Stimulated activated CD8-positive, alpha-beta memory T cell treated with anti-CD3 and anti-CD28 coated beads, Interleukin-15, amount 100 ng/mL, for 4 hours (primary cell): ENCODE data around the gene HOXC5.

Experiments used
- DNase-seq, 2 donors: peaks; one replicate each; pipeline ENCODE4 v3.0.0-alpha.2; 2020; ENCODE audit warnings: low read depth in 2 of 2

The HOXC5 gene

GRCh38 chr12:54019091-54019811, 13.6 kb upstream of the HOXC5 start:
- no peak for DNase-seq

DNA sequence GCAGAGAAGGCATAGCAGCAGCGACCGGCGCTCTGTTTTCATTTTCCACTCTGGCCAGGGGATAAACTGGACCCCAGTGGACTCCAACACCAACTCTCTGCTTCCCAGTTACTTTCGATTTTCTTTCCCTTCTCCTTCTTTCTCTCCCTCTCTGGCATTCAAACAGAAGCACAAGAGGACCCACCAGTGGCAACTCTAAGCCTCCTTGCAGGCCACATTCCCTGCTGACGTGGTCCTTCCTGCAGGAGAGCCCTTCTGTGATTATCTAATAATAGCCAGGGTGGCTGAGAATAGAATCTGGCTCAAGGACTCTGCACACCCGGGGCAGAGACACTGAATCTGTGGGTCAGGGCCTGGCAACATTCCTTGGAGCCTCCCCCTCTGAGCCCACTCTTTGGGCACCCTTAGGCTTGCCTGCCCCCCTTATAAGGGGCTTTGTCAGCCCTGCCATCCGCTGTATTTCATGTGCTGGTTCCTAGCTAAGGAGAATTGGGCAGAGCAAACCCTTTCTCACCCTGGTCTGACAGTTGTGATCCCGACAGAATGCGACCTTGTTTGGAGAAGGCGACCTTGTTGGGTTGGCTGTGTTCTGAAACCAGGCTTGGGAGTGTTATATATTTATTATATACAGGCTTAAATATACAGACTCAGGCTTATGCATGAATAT, 12.8 kb upstream of the HOXC5 start:
- no peak for DNase-seq

DNA sequence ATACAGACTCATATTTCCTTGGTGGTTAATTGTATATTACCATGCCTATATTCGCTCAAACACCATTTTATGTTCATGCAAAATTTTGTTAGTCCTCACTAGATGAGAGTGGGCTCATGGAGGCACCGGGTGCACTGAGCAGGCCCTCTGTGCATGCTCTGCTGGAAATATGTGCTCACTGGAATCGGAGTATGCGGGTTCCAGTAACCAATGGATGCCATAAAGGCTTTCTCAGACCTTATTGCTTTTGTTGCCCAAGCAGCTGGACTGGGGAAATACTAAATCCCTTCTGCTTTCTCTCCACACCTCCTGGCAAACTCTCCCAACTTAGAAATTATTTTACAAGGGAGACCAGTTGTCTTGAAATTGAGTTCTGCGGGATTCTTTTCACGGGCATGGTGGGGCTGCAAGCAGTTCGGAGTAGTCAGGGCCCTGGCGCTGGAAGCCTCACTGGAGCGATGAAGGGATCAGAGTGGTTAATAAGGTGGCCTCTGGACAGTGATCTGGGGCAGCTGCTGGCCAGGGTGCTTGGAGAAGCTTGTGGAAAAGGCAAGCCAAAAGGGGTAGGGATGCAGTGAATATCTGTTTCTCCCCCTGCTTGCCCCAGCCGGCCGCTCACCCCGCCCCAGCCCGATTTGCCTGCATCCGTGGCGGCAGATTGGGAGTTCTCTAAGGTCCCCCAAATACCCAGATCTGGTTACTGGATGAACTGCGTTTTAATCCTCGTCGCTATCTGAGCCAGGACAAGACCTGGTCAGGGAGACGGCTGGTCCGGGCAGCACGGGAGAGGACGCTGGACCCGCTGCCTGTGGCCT, 12.1 kb upstream of the HOXC5 start:
- DNase-seq = no peak

DNA sequence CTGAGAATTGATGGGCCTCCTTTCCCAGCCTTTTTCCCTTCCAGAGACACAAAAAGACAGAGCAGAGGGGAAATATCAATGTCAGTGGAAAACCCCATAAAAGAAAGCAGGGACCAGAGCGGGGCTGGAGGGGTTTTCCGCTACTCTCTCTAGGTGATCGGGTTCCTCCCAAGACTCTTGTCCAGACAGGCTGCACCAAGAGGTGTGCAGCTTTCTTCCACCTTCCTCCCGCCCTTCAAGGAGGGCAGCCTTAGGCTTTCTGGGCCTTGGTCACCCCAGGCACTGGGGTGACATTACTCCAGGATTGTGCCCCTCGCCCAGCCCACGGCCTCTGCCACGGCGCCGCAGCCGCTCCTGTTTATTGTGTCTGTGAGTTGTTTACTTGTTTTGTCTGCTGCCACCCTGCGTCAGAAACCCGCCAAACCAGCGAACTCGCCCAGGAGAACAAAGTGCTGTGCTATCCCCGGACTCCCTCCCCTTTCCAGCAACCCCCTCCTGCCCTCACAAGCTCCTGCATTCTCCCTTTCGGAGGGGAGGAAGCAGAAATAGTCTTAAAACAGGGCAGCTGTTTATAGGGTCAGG, 11.3 kb upstream of the HOXC5 start:
- DNase-seq = no peak

- DNase-seq = no peak
Observed at GRCh38 chr12:54022960-54023884, 9.6 kb upstream of the HOXC5 start.

GRCh38 chr12:54024127-54024526, 8.7 kb upstream of the HOXC5 start:
- no peak for DNase-seq

DNA sequence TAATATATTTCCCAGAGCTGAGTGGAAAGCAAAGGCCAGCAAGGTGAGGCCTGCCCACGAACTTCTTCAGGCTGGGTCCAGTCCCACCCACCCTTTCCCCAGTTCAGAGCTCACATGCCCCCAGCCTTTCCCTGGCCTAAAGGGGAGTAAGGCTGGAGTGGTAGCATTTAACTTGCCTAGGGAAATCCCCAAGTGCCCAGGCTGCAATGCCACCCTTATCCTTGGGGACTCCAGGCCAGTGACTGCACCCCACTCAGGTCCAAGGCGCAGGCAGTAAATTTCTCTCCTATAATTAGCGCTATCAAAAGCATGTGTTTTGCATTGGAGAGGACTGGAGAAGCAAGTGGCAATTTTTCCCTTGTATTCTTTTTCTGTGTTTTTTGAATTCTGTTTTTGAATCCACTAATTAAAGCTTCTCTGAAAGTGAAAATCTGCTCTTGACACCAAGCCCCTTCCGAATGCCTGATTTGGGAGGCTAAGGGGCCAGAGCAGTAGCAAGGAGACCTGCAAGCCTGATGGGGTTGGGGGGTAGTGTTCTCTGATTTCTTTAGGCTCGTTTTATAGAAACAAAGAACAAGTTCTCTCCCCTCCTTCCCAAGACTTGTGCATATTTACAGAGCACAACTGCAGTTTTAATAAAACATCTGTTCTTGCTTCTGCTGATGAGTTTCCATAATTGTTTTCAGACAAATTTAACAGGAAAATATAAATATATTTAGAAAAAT, 8.1 kb upstream of the HOXC5 start:
- no peak for DNase-seq

GRCh38 chr12:54025499-54026405, 7.1 kb upstream of the HOXC5 start:
- no peak for DNase-seq

DNA sequence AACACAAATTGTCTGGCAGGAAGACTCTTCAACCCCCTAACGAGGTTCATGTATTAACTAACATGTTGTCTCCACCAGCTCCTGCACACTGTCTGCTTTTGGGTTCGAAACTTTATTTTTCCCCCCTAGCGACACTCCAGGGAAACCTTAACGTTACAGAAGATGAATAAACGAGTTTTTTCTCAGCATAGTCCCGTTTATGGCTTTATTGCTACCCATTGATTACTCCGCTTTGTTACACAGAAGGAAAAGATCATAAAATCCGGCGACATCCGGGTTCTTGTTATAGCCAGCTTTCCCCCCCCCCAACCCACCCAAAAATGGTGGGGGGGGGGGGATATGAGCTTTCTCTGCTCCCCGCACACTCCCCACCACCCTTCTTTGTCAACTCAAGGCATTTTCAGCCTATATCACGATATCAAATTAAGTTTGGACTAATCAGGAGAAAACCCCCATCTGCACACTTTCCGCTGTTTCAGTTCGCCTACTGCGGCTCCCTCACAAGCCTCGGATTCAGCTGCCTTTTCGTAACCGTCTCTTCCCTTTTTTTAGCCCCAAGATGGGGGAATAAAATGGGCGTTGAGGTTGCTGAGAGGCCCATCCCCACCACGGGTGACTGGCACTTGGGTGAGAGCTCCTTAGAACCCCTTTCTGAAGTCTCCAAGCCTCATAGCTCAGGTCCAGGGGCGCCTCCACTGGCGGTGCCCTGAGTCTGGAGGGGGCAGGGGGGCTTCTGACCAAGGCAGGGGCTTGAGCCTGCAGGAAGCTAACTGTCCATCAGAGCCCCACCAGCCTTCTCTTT, 6.0 kb upstream of the HOXC5 start:
- no peak for DNase-seq

DNA sequence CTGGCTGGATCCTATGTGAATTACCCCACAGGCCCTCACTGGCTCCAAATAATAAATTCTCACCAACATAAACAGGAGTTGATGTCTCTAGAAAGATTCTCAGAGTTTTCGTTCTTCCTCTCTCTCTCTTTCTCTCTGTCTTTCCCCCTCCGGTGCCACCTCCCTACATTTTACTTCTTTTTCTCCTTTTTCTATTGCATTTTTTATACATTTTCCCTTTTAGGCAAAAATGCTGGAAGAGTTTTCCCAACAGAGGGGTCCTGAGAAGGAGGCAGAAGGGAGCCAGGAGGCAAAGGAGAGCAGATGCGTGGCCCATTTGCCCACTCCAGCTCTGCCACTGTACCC, 5.4 kb upstream of the HOXC5 start:
- no peak for DNase-seq

DNA sequence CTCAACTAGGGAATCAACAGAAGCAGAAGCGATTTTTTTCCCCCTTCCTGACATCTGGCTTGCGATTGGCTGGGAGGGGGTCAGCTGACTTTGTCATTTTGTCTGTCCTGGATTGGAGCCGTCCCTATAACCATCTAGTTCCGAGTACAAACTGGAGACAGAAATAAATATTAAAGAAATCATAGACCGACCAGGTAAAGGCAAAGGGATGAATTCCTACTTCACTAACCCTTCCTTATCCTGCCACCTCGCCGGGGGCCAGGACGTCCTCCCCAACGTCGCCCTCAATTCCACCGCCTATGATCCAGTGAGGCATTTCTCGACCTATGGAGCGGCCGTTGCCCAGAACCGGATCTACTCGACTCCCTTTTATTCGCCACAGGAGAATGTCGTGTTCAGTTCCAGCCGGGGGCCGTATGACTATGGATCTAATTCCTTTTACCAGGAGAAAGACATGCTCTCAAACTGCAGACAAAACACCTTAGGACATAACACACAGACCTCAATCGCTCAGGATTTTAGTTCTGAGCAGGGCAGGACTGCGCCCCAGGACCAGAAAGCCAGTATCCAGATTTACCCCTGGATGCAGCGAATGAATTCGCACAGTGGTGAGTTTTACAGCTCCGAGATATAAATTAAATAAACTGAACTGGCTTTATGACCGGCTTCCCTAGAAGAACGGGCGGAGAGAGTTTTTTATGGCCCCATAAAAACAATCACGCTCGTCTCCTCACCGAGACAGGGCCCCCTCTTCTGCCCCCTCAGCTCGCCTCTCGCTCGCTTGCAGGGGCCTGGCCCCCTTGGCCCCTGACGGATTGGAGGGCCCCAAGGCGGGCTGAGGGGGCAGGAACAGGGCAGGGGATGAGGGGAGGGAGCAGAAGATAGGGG, 4.3 kb upstream of the HOXC5 start, which contains the start of gene HOXC6:
HOXC6 (plus strand) TSS at position 127 of the 888 bp plus-strand sequence; CDS start at position 209, 82 bp downstream.
- DNase-seq = no peak

DNA sequence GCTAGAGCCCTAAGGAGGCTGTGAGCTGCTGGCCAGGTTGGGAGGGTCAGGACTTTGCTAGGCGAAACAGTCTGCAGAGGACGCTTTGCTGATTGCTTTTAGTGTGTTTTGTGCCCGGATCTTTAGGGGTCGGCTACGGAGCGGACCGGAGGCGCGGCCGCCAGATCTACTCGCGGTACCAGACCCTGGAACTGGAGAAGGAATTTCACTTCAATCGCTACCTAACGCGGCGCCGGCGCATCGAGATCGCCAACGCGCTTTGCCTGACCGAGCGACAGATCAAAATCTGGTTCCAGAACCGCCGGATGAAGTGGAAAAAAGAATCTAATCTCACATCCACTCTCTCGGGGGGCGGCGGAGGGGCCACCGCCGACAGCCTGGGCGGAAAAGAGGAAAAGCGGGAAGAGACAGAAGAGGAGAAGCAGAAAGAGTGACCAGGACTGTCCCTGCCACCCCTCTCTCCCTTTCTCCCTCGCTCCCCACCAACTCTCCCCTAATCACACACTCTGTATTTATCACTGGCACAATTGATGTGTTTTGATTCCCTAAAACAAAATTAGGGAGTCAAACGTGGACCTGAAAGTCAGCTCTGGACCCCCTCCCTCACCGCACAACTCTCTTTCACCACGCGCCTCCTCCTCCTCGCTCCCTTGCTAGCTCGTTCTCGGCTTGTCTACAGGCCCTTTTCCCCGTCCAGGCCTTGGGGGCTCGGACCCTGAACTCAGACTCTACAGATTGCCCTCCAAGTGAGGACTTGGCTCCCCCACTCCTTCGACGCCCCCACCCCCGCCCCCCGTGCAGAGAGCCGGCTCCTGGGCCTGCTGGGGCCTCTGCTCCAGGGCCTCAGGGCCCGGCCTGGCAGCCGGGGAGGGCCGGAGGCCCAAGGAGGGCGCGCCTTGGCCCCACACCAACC, 3.1 kb upstream of the HOXC5 start:
- no peak for DNase-seq

DNA sequence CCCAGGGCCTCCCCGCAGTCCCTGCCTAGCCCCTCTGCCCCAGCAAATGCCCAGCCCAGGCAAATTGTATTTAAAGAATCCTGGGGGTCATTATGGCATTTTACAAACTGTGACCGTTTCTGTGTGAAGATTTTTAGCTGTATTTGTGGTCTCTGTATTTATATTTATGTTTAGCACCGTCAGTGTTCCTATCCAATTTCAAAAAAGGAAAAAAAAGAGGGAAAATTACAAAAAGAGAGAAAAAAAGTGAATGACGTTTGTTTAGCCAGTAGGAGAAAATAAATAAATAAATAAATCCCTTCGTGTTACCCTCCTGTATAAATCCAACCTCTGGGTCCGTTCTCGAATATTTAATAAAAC, 2.4 kb upstream of the HOXC5 start:
- no peak for DNase-seq

DNA sequence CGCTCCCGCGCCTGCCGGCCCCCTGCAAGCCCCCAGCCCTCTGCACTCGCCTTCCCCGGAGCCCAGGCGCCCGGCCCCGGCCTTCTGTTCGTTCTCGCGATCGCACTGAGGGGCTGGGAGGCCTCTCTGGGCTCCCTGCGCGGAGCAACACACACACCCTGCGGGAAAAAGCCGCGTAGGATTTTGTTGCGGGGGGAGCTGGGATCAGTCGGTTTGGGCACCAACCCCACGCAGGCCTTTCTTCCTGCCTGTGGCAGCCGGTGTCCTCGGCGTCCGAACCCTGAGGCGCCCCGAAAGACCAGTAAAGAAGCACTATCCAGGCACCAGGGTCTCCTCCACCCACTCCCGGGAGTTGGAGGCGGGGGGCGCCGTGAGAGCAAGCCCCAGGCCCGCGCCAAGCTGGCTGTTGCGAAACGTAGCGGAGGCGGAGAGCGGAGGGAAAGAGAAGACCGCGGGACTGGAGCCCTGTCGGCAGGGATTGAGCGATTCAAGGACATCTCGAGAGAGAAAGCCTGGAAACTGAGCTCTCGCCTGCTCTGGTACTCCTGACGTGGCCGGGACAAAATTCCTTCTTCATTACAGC, 1.9 kb upstream of the HOXC5 start:
- DNase-seq = no peak

- DNase-seq = no peak
Observed at GRCh38 chr12:54031480-54031879, 1.4 kb upstream of the HOXC5 start.

DNA sequence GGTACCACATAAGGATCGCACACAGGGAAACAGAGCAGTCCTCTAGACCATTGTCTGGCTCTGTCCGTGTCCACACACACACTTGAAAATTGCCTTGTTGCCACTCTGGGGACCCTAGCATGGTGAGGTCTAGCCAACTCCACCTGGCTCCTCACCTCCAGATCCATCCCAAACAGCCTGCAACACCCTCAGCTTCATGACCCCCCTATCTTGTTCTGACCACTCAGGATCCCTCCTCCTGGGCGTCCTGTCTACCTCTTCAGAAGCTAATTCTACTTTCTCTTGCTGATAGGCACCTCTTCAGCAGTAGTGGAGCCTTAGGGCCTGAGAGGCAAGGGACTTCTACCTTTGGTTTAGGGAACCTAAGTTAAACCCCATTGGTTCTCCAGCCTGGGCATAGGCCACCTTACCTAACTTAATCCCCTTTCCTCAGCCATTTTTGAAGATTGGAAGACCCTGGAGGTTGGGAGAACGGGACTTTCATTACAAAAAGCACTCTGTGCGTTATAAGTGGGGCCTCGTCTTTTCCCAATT, 697 bp upstream of the HOXC5 start:
- DNase-seq = no peak
